BLaER1 (cell line): ENCODE results near the gene ULK4.

Source experiments
- H3K27ac ChIP-seq: shearing (Covaris generic); formaldehyde crosslinking; 2 replicates; pipeline ENCODE4 v1.8.1; 2022
- H3K27me3 ChIP-seq: shearing (Covaris generic); formaldehyde crosslinking; 2 replicates; pipeline ENCODE4 v1.8.1; 2022
- H3K36me3 ChIP-seq: shearing (Covaris generic); formaldehyde crosslinking; 2 replicates; pipeline ENCODE4 v1.8.1; 2022
- H3K4me1 ChIP-seq: shearing (Covaris generic); formaldehyde crosslinking; 2 replicates; pipeline ENCODE4 v1.8.1; 2022
- H3K4me2 ChIP-seq: shearing (Covaris generic); formaldehyde crosslinking; 2 replicates; pipeline ENCODE4 v1.8.1; 2022
- H3K4me3 ChIP-seq: shearing (Covaris generic); formaldehyde crosslinking; 2 replicates; pipeline ENCODE4 v1.8.1; 2022
- H3K9ac ChIP-seq: shearing (Covaris generic); formaldehyde crosslinking; 2 replicates; pipeline ENCODE4 v1.8.1; 2022
- H3K9me3 ChIP-seq: shearing (Covaris generic); formaldehyde crosslinking; 2 replicates; pipeline ENCODE4 v1.8.1; 2022
- H4K20me1 ChIP-seq: shearing (Covaris generic); formaldehyde crosslinking; 2 replicates; pipeline ENCODE4 v1.8.1; 2022
- Cebpa-rat ChIP-seq: shearing (Covaris generic); IDR thresholded peaks from 2 replicates; pipeline ENCODE4 v1.8.1; 2022

ULK4 gene

GRCh38 chr3:41521010-41521655 lies 440.8 kb downstream of the ULK4 start:
- Histone ChIP-seq H3K36me3 (no peaks in the 10 kb centered on the region), H3K4me3 (no peak overlapping the region), H4K20me1 (no peaks in the 10 kb centered on the region), H3K27me3 (no peaks in the 10 kb centered on the region), H3K9ac (no peak overlapping the region), H3K27ac (no peak overlapping the region), H3K4me2 (no peak overlapping the region), H3K4me1 (peaks cover 20% of the 10 kb centered on the region; the same call in 1 of the 2 replicates), H3K9me3 (no peaks in the 10 kb centered on the region)
- TF ChIP-seq Cebpa-rat = no peak

GRCh38 chr3:41519746-41520145 lies 442.2 kb downstream of the ULK4 start:
- Histone ChIP-seq H3K36me3 (no peaks in the 10 kb centered on the region), H3K4me1 (peaks cover 20% of the 10 kb centered on the region; the same call in 1 of the 2 replicates), H3K9me3 (no peaks in the 10 kb centered on the region), H3K27ac (no peak overlapping the region), H3K4me2 (no peak overlapping the region), H3K9ac (no peak overlapping the region), H4K20me1 (no peaks in the 10 kb centered on the region), H3K4me3 (no peak overlapping the region), H3K27me3 (no peaks in the 10 kb centered on the region)
- TF ChIP-seq Cebpa-rat = no peak

GRCh38 chr3:41518626-41519025 lies 443.3 kb downstream of the ULK4 start:
- Histone ChIP-seq H3K4me3 (no peak overlapping the region), H4K20me1 (no peaks in the 10 kb centered on the region), H3K27ac (no peak overlapping the region), H3K9me3 (no peaks in the 10 kb centered on the region), H3K27me3 (no peaks in the 10 kb centered on the region), H3K9ac (no peak overlapping the region), H3K4me1 (peaks cover 20% of the 10 kb centered on the region; the same call in 1 of the 2 replicates), H3K4me2 (no peak overlapping the region), H3K36me3 (no peaks in the 10 kb centered on the region)
- TF ChIP-seq Cebpa-rat = no peak

GRCh38 chr3:41508063-41508696 lies 453.7 kb downstream of the ULK4 start:
- Histone ChIP-seq H3K4me3 (no peak overlapping the region), H3K27me3 (no peaks in the 10 kb centered on the region), H3K4me1 (peaks cover 14% of the 10 kb centered on the region), H3K36me3 (no peaks in the 10 kb centered on the region), H3K27ac (no peak overlapping the region), H4K20me1 (no peaks in the 10 kb centered on the region), H3K4me2 (peak overlapping the region; percentile 32; the same call in 1 of the 2 replicates), H3K9me3 (peaks cover 15% of the 10 kb centered on the region), H3K9ac (no peak overlapping the region)
- no peak for TF ChIP-seq Cebpa-rat

- Histone ChIP-seq H3K27ac (no peak overlapping the region), H3K36me3 (no peaks in the 10 kb centered on the region), H3K4me3 (no peak overlapping the region), H3K9ac (no peak overlapping the region), H3K4me1 (peaks cover 14% of the 10 kb centered on the region), H3K4me2 (peak overlapping the region; percentile 32; the same call in 1 of the 2 replicates), H3K9me3 (peaks cover 15% of the 10 kb centered on the region), H4K20me1 (no peaks in the 10 kb centered on the region), H3K27me3 (no peaks in the 10 kb centered on the region)
- TF ChIP-seq Cebpa-rat = no peak
Observed at GRCh38 chr3:41507336-41508062, 454.4 kb downstream of the ULK4 start.

GRCh38 chr3:41503998-41504623 lies 457.8 kb downstream of the ULK4 start:
- peaks cover 10% of the 10 kb centered on the region for H3K9me3 ChIP-seq
- H3K4me1 ChIP-seq = peaks cover 14% of the 10 kb centered on the region
- H3K4me2 ChIP-seq = no peak overlapping the region
- no peak overlapping the region for H3K27ac ChIP-seq
- no peaks in the 10 kb centered on the region for H3K27me3 ChIP-seq
- TF ChIP-seq Cebpa-rat = no peak
- no peak overlapping the region for H3K4me3 ChIP-seq
- H3K9ac ChIP-seq = no peak overlapping the region
- H3K36me3 ChIP-seq = no peaks in the 10 kb centered on the region
- H4K20me1 ChIP-seq = no peaks in the 10 kb centered on the region

GRCh38 chr3:41502481-41502880 lies 459.4 kb downstream of the ULK4 start:
- H3K4me1 ChIP-seq = peaks cover 7% of the 10 kb centered on the region
- H3K4me3 ChIP-seq = no peak overlapping the region
- no peaks in the 10 kb centered on the region for H3K9me3 ChIP-seq
- no peak for TF ChIP-seq Cebpa-rat
- no peak overlapping the region for H3K27ac ChIP-seq
- H3K36me3 ChIP-seq = no peaks in the 10 kb centered on the region
- H3K4me2 ChIP-seq = no peak overlapping the region
- H3K27me3 ChIP-seq = no peaks in the 10 kb centered on the region
- H4K20me1 ChIP-seq = no peaks in the 10 kb centered on the region
- H3K9ac ChIP-seq = no peak overlapping the region

GRCh38 chr3:41502023-41502422 lies 459.9 kb downstream of the ULK4 start:
- no peak overlapping the region for H3K27ac ChIP-seq
- no peak overlapping the region for H3K4me2 ChIP-seq
- no peaks in the 10 kb centered on the region for H3K27me3 ChIP-seq
- H3K4me1 ChIP-seq = peaks cover 2% of the 10 kb centered on the region
- no peak overlapping the region for H3K9ac ChIP-seq
- no peak overlapping the region for H3K4me3 ChIP-seq
- no peaks in the 10 kb centered on the region for H3K9me3 ChIP-seq
- H3K36me3 ChIP-seq = no peaks in the 10 kb centered on the region
- TF ChIP-seq Cebpa-rat = no peak
- H4K20me1 ChIP-seq = no peaks in the 10 kb centered on the region

GRCh38 chr3:41498847-41499246 lies 463.1 kb downstream of the ULK4 start:
- H3K4me2 ChIP-seq = no peak overlapping the region
- H3K36me3 ChIP-seq = no peaks in the 10 kb centered on the region
- no peak overlapping the region for H3K4me3 ChIP-seq
- no peaks in the 10 kb centered on the region for H3K27me3 ChIP-seq
- no peaks in the 10 kb centered on the region for H3K4me1 ChIP-seq
- TF ChIP-seq Cebpa-rat = no peak
- no peaks in the 10 kb centered on the region for H4K20me1 ChIP-seq
- H3K27ac ChIP-seq = no peak overlapping the region
- H3K9me3 ChIP-seq = no peaks in the 10 kb centered on the region
- no peak overlapping the region for H3K9ac ChIP-seq

GRCh38 chr3:41490360-41490759 lies 471.5 kb downstream of the ULK4 start:
- Histone ChIP-seq H3K4me3 (no peak overlapping the region), H3K4me2 (no peak overlapping the region), H3K27me3 (no peaks in the 10 kb centered on the region), H3K9me3 (no peaks in the 10 kb centered on the region), H3K4me1 (no peaks in the 10 kb centered on the region), H3K36me3 (no peaks in the 10 kb centered on the region), H3K9ac (no peak overlapping the region), H4K20me1 (no peaks in the 10 kb centered on the region), H3K27ac (no peak overlapping the region)
- TF ChIP-seq Cebpa-rat = no peak
